Natural killer cell treated with Interleukin-12 subunit alpha and Interleukin-12 subunit beta and Interleukin-15 and Interleukin-18, amount 100 ng/mL, for 72 hours (primary cell): Measurements from ENCODE around the gene CLCA2. TPM values are rescaled to one million over a fixed set of nuclear protein-coding genes. Genes with fewer than 3 reads are reported as not detected.

ENCODE experiments used
- ATAC-seq, 2 donors: fragments of 150-1000 bp; cut with Tn5 transposase in 1 of 2; sonication (Bioruptor Pico), chemical (Tn5 transposase) in 1 of 2; 2 replicates each; pipeline ENCODE4 v1.10.0; 2021
- DNase-seq: peaks from one replicate; pipeline ENCODE4 v3.0.0; 2022; ENCODE audit warnings: low spot score
- H3K27ac Mint-ChIP-seq, 2 donors: 1 replicate in 1 of 2; 2 replicates in 1 of 2; pipeline ENCODE4 v1.8.0; 2022; ENCODE audit warnings: mixed read lengths in 2 of 2, mild to moderate bottlenecking in 1 of 2, moderate library complexity in 1 of 2
- H3K27me3 Mint-ChIP-seq, 2 donors: 1 replicate in 1 of 2; 2 replicates in 1 of 2; pipeline ENCODE4 v1.8.0; 2022; ENCODE audit warnings: mixed read lengths in 2 of 2
- H3K36me3 Mint-ChIP-seq: one replicate; pipeline ENCODE4 v1.8.0; 2022; ENCODE audit warnings: mixed read lengths
- H3K4me1 Mint-ChIP-seq, 2 donors: 1 replicate in 1 of 2; 2 replicates in 1 of 2; pipeline ENCODE4 v1.8.0; 2022; ENCODE audit warnings: low read depth in 2 of 2, mixed read lengths in 2 of 2, mild to moderate bottlenecking in 1 of 2
- H3K4me3 Mint-ChIP-seq: one replicate; pipeline ENCODE4 v1.8.0; 2022; ENCODE audit warnings: mixed read lengths
- H3K9me3 Mint-ChIP-seq: 2 replicates; pipeline ENCODE4 v1.8.0; 2022; ENCODE audit warnings: mixed read lengths
- total RNA-seq, 2 donors: library from RNA; stranded (reverse); gene quantifications; one replicate each; pipeline ENCODE4 v1.2.3, GENCODE V29; 2022

CLCA2 gene
- total RNA-seq, 2 donors from 2014 or later, result not detected

GRCh38 chr1:86470859-86471258 lies 46.9 kb downstream of the CLCA2 start:
- H3K4me1 Mint-ChIP-seq, result no peaks in the 10 kb centered on the region
- H3K27ac Mint-ChIP-seq, result no peak overlapping the region
- DNase-seq (no peak), ATAC-seq (no peak)
- no peak overlapping the region for H3K4me3 Mint-ChIP-seq
- H3K36me3 Mint-ChIP-seq, result no peaks in the 10 kb centered on the region
- no peaks in the 10 kb centered on the region for H3K9me3 Mint-ChIP-seq
- peaks cover 19 to 27% of the 10 kb centered on the region in 2 donors for H3K27me3 Mint-ChIP-seq

DNA sequence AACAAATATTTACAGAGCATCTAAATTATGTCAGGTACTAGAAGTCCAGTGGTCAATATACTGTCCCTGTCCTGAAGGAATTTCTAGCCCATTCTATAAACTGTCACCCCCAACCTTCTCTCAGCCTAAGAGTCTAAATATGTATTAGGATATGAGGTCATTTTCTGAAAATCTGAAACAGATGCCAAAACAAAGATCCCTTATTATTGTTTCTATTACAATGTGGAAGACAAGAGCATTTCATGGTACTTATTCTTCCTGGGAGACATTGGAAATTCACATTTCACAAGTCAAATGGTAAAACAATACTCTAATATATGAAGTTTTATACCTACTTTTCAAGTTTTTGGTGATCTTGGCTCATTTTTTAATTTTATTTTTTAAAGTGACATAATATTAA lies 47.3 kb downstream of the CLCA2 start:
- ATAC-seq, result no peak
- no peaks in the 10 kb centered on the region for H3K9me3 Mint-ChIP-seq
- DNase-seq, result no peak
- no peak overlapping the region for H3K27ac Mint-ChIP-seq
- no peak overlapping the region for H3K4me3 Mint-ChIP-seq
- no peaks in the 10 kb centered on the region for H3K4me1 Mint-ChIP-seq
- H3K27me3 Mint-ChIP-seq, result peaks cover 17 to 27% of the 10 kb centered on the region in 2 donors
- no peaks in the 10 kb centered on the region for H3K36me3 Mint-ChIP-seq

DNA sequence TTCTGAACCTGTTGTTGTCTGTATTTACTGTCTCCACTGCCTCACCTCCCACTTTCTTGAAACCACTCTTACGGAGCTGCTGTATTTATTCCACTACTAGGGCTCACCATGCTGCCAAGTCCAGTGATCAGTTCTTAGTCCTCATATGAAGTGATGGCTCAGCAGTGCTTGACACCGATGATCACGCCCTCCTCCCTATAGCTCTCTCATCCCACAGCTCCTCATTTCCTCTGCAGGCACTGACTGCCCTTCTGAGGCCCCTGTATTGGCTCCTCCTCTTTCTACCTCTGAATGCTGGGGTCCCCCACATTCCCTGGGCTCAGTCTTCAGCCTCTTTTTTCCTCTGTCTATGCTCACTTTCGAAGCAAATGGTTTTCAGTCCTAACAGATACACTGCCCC lies 48.2 kb downstream of the CLCA2 start:
- Mint-ChIP-seq H3K27me3 (peaks cover 14 to 27% of the 10 kb centered on the region in 2 donors), H3K36me3 (no peaks in the 10 kb centered on the region), H3K9me3 (no peaks in the 10 kb centered on the region), H3K27ac (no peak overlapping the region), H3K4me1 (no peaks in the 10 kb centered on the region), H3K4me3 (no peak overlapping the region)
- no peak for DNase-seq
- no peak for ATAC-seq

DNA sequence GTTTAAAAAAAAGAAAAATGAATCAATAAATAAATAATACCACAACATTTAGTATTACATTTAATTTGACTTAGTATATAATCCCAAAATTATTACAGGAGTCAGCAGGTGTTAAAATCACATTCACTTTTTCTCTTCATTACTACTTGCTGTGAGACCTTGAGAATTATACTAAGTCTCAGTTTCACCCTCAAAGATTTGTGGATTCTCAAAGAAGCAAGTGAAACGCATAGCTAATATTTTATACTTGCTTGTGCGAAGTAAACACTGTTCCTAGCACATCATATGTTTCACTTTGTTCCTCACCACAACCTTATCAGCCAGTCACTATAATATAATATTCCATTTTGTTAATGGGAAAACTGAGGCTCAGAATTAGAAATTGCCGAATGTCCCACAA lies 48.8 kb downstream of the CLCA2 start:
- Mint-ChIP-seq H3K27ac (no peak overlapping the region), H3K27me3 (peaks cover 14 to 27% of the 10 kb centered on the region in 2 donors), H3K9me3 (no peaks in the 10 kb centered on the region), H3K4me3 (no peak overlapping the region), H3K36me3 (no peaks in the 10 kb centered on the region), H3K4me1 (no peaks in the 10 kb centered on the region)
- DNase-seq (no peak), ATAC-seq (no peak)

DNA sequence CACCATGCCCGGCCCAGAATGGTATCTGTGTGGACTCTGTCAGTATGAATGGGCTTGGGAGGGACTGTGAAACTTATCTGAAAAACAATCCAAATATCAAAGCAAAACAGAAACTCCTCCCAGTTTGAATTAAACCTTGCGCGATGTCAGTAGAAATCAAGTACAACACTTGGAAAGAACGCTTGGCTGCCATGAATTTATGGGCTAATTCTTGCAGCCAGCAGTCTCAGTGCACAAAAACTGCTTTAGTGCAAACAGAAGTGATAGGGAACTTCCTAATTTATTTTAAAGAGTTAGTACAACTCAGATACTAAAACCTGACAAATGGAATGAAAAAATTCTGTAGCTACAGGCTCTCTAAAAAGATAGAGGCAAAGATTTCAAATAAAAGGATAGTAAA lies 53.3 kb downstream of the CLCA2 start:
- Mint-ChIP-seq H3K9me3 (no peaks in the 10 kb centered on the region), H3K27ac (no peak overlapping the region), H3K36me3 (no peaks in the 10 kb centered on the region), H3K27me3 (peaks cover 4 to 23% of the 10 kb centered on the region in 2 donors), H3K4me3 (no peak overlapping the region), H3K4me1 (no peaks in the 10 kb centered on the region)
- ATAC-seq, result no peak
- no peak for DNase-seq

DNA sequence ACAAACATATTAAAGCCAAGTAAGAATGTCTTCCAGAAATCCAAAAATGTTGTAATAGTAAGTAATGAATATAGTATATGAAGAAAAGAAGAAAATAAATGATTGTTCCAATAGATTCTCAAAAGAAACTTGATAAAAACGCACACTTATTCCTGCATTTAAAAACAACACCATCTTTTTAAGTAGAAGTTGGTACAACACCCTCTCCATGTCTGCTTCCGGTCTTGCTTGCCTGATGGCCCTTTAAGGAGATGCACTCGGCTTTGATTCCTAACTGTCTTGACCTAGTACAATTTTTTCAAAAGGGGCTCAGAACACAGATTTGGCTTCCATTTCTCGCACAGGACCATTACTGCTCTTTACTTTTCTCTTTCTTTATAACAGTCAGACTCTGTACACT lies 53.7 kb downstream of the CLCA2 start:
- DNase-seq, result no peak
- ATAC-seq, result no peak
- Mint-ChIP-seq H3K27me3 (peaks cover 2 to 19% of the 10 kb centered on the region in 2 donors), H3K4me3 (no peak overlapping the region), H3K4me1 (no peaks in the 10 kb centered on the region), H3K36me3 (no peaks in the 10 kb centered on the region), H3K9me3 (no peaks in the 10 kb centered on the region), H3K27ac (no peak overlapping the region)

- no peaks in the 10 kb centered on the region for H3K9me3 Mint-ChIP-seq
- H3K4me3 Mint-ChIP-seq, result no peak overlapping the region
- DNase-seq, result no peak
- no peaks in the 10 kb centered on the region for H3K36me3 Mint-ChIP-seq
- H3K4me1 Mint-ChIP-seq, result no peaks in the 10 kb centered on the region
- H3K27me3 Mint-ChIP-seq, result peaks cover 2 to 21% of the 10 kb centered on the region in 2 donors
- no peak overlapping the region for H3K27ac Mint-ChIP-seq
- no peak for ATAC-seq
These were observed 54.6 kb downstream of the CLCA2 start for GRCh38 chr1:86478416-86479156.

GRCh38 chr1:86481966-86482365 lies 58.0 kb downstream of the CLCA2 start:
- no peaks in the 10 kb centered on the region for H3K4me1 Mint-ChIP-seq
- no peaks in the 10 kb centered on the region for H3K9me3 Mint-ChIP-seq
- H3K27me3 Mint-ChIP-seq, result peaks cover 14 to 28% of the 10 kb centered on the region in 2 donors
- DNase-seq (no peak), ATAC-seq (no peak)
- no peak overlapping the region for H3K27ac Mint-ChIP-seq
- no peaks in the 10 kb centered on the region for H3K36me3 Mint-ChIP-seq
- H3K4me3 Mint-ChIP-seq, result no peak overlapping the region

DNA sequence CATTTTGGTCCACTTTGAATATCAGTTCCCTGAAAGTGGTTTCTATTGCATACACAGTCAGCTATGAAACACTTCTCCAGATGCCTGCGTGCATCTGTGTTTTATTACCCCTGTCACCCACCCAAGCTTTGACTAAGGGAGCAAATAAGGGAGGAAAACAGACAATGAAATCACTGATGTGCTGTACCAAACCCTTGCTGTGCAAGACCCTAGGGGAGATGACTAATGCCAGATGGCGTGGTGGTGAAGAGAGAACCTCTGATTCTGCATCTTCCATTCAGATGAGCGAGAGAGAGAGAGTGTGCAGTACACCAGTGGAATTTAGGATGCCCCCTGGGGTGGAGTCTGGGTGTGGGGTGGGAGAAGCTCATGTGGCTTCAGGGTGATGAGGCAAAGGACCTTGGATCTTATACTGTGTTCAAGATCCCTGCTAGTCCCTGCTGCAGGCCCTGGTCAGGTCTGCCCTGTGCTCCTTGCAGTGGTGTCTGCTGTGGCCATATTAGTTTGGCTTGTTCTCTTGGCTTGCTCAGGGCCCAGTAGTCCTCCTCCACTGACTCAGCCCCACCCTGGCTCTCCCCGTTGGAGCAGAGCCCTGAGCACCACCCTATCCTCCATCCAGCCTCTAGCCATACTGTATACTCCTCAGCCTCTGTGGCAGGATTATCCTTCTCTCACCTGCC lies 63.3 kb downstream of the CLCA2 start:
- Mint-ChIP-seq H3K9me3 (no peaks in the 10 kb centered on the region), H3K4me1 (no peaks in the 10 kb centered on the region), H3K36me3 (no peaks in the 10 kb centered on the region), H3K4me3 (no peak overlapping the region), H3K27ac (no peak overlapping the region), H3K27me3 (peaks cover 13 to 19% of the 10 kb centered on the region in 2 donors)
- peak; percentile 46 to 60 for ATAC-seq
- DNase-seq, result no peak

DNA sequence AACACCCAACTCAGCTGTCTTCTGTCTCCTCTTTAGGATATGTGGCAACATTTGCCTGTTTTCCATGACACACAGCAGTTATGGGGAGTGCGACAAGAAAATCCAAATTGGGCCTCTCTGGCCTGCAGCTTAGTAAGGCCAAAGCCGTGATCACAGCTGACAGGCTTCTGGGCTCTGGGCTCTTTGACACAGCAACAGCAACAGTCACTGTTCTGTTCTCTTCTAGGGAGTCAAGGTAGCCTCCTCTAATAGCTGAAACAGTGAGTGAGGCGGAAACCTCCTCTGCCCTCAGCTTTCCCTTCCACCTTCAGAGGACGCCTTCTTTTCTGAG lies 63.8 kb downstream of the CLCA2 start:
- ATAC-seq, result peak in 1 of 2 donors; percentile 6
- H3K4me3 Mint-ChIP-seq, result no peak overlapping the region
- H3K36me3 Mint-ChIP-seq, result no peaks in the 10 kb centered on the region
- H3K27me3 Mint-ChIP-seq, result peaks cover 18 to 24% of the 10 kb centered on the region in 2 donors
- H3K9me3 Mint-ChIP-seq, result no peaks in the 10 kb centered on the region
- no peaks in the 10 kb centered on the region for H3K4me1 Mint-ChIP-seq
- no peak overlapping the region for H3K27ac Mint-ChIP-seq
- DNase-seq, result no peak

DNA sequence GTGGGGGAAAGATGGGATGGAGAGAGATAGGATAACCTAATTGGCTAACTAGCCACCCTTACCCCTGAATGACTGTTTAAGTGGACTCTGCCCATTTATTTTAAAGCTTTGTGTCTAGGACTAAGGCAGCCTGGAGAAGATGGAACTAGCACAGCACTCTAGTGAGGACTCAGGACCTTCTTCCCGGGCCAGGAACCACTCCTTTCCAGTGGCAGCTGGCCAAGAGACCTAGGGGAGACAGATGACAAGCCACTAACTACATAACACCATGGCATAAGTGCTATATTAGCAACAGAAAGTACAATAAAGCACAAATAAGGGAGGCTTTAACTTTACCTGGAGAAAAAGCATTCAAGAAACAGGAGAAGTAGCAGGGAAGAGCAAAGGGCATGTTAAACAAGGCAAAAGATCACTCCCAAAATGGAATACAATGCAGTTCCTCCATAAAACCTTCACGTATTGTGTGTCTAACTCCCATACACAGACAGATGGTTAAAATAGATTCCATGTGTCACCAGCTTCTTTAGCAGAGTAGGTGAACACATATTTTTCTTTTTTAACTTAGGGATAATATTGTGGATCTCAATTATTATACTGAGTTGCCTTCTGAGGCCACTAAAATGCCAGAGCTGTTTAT lies 65.4 kb downstream of the CLCA2 start:
- Mint-ChIP-seq H3K27ac (no peak overlapping the region), H3K9me3 (no peaks in the 10 kb centered on the region), H3K4me3 (no peak overlapping the region)

GRCh38 chr1:86491171-86491950 lies 67.4 kb downstream of the CLCA2 start:
- Mint-ChIP-seq H3K36me3 (no peaks in the 10 kb centered on the region), H3K27ac (no peak overlapping the region), H3K4me3 (no peak overlapping the region), H3K4me1 (no peaks in the 10 kb centered on the region), H3K27me3 (peaks cover 10 to 12% of the 10 kb centered on the region in 2 donors), H3K9me3 (no peaks in the 10 kb centered on the region)
- ATAC-seq (no peak), DNase-seq (no peak)

More for the DNA sequence above, 65.4 kb downstream of the CLCA2 start:
- ATAC-seq, result no peak
- Mint-ChIP-seq H3K4me1 (no peaks in the 10 kb centered on the region), H3K36me3 (no peaks in the 10 kb centered on the region), H3K27me3 (peaks cover 14 to 17% of the 10 kb centered on the region in 2 donors)
- DNase-seq, result no peak

DNA sequence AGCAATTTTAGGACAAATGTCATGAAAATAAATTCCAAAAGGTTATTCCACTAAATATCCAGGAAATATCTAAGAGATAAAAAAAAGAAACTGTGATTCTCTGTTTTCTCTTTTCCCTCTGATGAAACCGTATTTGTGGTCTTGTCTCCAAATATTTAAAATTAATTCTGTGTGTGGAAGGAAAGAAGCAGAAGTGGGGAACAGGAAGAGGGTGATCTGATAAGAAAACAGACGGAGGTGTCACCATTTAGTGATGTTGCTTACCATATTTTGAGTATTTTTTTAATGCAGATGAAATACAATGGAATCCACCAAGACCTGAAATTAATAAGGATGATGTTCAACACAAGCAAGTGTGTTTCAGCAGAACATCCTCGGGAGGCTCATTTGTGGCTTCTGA lies 74.3 kb downstream of the CLCA2 start:
- Mint-ChIP-seq H3K27me3 (peaks cover 11 to 20% of the 10 kb centered on the region in 2 donors), H3K36me3 (no peaks in the 10 kb centered on the region), H3K27ac (no peak overlapping the region), H3K4me1 (peaks cover 6 to 8% of the 10 kb centered on the region in 2 donors), H3K4me3 (no peak overlapping the region), H3K9me3 (no peaks in the 10 kb centered on the region)
- DNase-seq, result no peak
- no peak for ATAC-seq
